Adipose tissue (tissue), 3 donors: ENCODE results near the gene MIEN1. TPM values are rescaled to one million over a fixed set of nuclear protein-coding genes. Genes with fewer than 3 reads are reported as not detected.

Experiments used
- H3K27ac ChIP-seq: one replicate; pipeline ENCODE4 v1.5.1; 2013; ENCODE audit warnings: low read depth, low read length
- WGBS, 3 donors: extraction: QIAGEN DNeasy Blood & Tissue Kit; methylation state at CpG; one replicate each; pipeline ENCODE4 v1.1.7; 2013; 5-methylcytosine and 5-hydroxymethylcytosine counted together
- polyA plus RNA-seq, 3 donors: library from polyadenylated mRNA; stranded (reverse); fragments of 200-250 nt; gene quantifications; one replicate each; pipeline ENCODE4 v1.2.3, GENCODE V29; 2013
- donor health status: healthy with polysubstance abuse.
- donor health status: Bipolar disorder and iron deficiency.
- donor health status: healthy.

The MIEN1 gene
- polyA plus RNA-seq, 3 donors = 43.2 to 79.4 (median 45.4) TPM

DNA sequence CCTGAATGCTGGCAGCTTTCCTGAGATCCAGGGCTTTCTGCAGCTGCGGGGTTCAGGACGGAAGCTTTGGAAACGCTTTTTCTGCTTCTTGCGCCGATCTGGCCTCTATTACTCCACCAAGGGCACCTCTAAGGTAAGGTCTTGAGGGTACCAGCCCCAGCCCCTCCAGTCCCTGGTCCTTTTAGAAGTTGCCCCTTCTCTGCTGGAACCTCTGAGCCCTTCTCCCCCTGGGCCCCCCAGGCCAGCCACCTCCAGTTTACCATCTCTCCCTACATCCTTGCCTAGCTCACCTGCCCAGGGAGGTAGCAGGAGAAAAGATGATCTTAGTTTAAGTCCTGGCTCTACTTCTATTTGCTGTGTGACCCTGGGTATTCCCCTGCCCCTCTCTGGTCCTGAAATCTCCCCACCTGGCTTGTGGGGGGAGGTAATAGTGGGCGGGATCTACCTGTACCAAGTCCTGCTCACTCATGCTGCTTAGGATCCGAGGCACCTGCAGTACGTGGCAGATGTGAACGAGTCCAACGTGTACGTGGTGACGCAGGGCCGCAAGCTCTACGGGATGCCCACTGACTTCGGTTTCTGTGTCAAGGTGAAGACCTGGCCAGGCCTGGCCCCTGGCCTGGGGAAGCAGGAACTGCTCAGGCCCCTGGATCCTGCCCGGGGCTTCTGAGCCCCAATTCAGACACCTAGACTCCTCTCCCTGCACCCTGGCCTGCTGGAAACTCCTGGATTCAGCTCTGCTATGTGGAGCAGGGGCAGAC lies 13.9 kb upstream of the MIEN1 start:
- 82 to 88% (median 84%) methylated on average over 16 of the region's 16 CpGs for WGBS, 3 donors

DNA sequence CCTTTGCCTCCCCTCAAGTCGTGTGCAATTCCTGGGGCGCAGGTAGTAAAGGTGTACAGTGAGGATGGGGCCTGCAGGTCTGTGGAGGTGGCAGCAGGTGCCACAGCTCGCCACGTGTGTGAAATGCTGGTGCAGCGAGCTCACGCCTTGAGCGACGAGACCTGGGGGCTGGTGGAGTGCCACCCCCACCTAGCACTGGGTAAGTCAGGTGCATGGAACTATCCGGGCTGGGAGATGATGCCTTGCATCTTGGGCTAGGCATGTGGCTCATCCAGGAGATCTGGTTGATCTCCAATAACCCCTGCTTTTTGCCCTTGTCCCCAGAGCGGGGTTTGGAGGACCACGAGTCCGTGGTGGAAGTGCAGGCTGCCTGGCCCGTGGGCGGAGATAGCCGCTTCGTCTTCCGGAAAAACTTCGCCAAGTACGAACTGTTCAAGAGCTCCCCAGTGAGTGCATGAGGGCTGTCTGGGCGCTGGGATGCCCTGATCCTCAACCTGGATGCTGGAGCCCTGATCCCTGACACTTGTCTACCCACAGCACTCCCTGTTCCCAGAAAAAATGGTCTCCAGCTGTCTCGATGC lies 12.6 kb upstream of the MIEN1 start:
- WGBS, 3 donors = 73 to 85% (median 81%) methylated on average over 21 of the region's 21 CpGs

More for the DNA sequence above, 13.9 kb upstream of the MIEN1 start:
- no peak overlapping the region for H3K27ac ChIP-seq

DNA sequence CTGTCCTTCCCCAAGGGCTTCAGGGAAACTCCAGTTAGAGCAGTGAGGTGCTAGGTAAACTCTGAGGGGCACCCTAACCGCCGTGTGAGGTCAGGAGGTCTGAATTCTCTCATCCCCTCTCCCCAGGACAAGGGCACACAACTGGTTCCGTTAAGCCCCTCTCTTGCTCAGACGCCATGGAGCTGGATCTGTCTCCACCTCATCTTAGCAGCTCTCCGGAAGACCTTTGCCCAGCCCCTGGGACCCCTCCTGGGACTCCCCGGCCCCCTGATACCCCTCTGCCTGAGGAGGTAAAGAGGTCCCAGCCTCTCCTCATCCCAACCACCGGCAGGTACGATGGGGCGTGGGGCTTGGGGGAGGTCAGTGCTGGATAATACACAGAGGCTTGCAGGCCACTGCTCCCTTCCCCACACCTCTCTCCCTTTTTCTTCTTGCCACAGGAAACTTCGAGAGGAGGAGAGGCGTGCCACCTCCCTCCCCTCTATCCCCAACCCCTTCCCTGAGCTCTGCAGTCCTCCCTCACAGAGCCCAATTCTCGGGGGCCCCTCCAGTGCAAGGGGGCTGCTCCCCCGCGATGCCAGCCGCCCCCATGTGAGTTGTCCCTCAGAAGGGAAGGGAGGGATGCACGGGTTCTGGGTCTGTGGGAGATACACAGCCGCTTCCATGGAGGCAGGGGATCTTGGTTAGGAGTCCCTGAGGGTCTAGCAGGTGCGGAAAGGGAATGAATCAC lies 12.0 kb upstream of the MIEN1 start:
- H3K27ac ChIP-seq = no peak overlapping the region
- WGBS, 3 donors = 80 to 82% (median 80%) methylated on average over 18 of the region's 18 CpGs

More for the DNA sequence above, 12.6 kb upstream of the MIEN1 start:
- no peak overlapping the region for H3K27ac ChIP-seq

- 23 to 48% (median 44%) methylated on average over 15 to 16 of the region's 16 CpGs for WGBS, 3 donors
Measured at GRCh38 chr17:39740357-39741111, 10.2 kb upstream of the MIEN1 start.

DNA sequence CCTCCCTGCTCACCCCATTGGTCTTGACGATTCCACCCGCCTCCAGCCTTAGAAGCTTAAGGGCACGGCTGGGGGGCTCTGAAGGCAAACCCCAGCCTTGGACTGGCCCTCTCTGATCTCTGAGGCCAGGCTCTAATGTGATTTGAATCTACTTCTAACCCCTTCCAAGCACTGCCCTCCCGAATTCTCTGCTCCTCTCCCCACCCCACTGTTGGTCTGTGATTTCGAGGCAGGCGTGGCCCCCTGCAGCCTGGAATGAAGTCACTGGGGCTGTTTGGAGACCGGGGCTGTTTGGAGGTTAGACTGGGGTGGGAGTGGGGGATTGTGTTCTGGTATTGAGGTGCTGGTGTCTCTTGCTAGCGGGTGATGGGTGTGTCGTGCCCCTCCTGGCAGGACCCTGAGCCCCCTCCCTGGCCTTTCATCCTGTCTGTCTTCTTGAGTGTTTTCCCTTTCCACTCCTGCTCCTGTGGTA lies 9.6 kb upstream of the MIEN1 start:
- WGBS, 3 donors = 19 to 40% (median 34%) methylated on average over 9 of the region's 9 CpGs
- H3K27ac ChIP-seq = no peak overlapping the region

More at GRCh38 chr17:39740357-39741111, 10.2 kb upstream of the MIEN1 start:
- no peak overlapping the region for H3K27ac ChIP-seq

DNA sequence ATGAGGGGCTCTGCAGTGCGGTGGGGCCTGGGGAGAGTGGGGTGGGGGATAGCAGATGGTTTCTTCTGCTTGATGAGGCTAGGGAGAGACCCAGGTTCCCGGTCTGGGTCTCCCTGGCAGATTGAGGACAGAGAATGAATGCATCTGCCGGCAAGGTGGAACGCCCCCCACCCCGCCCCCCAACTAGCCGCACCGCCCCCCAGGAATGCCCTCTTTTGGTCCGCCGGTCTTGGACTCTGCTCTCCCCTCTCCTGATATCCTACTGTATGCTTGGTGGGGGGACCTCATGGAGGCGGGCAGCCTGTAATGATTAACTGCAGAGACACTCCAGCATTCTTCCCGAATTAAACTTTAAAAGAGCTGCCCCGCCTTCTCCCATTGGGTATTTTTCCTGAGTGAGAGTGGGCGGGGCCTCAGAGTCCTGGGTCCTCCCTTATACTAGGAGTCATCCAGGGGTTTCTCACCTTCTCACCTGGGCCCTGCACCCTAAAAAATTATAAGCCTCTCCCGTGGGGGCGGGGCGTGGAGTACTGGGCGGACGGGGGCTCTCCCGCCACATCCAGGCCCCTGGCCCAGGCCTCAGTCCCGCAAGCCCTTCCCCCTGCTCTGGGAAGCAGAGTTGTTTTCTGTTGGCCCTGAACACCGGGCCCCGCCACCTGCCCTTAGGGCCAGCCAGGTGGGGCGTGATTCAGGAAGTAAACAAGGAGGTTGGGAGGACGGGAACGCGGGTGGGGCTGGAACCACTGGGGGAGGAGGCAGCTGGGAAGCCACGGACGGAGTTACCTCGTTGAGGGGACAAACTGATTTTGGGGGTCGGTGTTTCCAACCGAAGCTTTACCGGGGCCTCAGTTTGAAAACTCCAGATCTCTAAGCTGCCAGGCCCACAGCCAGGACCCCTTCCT lies 8.9 kb upstream of the MIEN1 start:
- no peak overlapping the region for H3K27ac ChIP-seq
- WGBS, 3 donors = 2 to 9% (median 7%) methylated on average over 30 to 32 of the region's 32 CpGs

DNA sequence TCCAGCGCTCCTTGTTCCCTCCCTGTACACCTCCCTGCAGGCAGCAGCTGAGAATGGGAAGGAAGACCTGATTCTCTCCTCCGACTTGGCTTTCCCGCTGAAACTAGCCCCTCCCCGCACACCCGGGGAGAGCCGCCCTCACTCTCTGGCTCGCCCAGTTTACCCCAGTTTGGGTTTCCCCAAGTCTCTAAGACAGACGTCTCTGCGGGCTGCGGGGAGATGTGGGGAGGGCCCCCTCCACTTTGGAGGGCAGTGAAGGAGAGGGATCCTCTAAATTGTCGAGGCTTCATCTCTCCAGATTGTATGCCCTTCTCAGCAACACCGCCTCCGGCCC lies 8.2 kb upstream of the MIEN1 start:
- no peak overlapping the region for H3K27ac ChIP-seq
- 1 to 2% (median 1%) methylated on average over 13 of the region's 13 CpGs for WGBS, 3 donors

DNA sequence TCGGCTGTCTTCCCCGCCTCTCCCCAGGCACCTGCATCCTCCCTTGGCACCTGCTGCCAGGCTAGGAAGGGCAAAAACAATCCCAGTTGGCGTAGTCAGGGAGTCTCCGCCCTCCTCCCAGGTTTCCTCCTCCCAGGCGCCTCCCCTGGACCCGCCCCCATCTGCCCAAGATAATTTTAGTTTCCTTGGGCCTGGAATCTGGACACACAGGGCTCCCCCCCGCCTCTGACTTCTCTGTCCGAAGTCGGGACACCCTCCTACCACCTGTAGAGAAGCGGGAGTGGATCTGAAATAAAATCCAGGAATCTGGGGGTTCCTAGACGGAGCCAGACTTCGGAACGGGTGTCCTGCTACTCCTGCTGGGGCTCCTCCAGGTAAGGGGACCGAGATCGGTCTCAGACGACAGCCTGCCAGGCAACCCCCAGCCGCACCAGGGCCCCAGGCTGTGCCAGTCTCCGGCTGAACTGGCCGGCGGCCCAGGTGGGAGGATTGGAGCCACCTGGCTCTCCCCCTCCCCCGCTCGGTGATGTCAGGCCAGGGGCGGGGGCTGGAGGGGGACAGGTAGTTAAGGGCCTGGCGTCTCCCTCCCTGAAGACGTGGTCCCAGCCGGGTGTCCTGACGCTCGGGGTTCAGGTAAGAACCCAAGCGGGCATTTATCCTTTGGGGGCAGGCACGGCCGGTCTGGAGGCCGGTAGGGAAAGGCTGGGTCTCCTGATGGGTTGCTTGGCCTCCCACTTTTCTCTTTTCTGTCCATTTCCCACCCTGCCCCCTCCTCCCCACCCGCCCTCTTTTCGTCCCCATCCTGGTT lies 7.6 kb upstream of the MIEN1 start, which contains the start of gene GRB7:
Gene GRB7, plus strand, starts transcription at position 179 of the 808 bp plus-strand sequence. CDS start 4,364 bp downstream, outside the sequence.
- WGBS, 3 donors = 2 to 9% (median 8%) methylated on average over 30 to 34 of the region's 34 CpGs
- no peak within 1 kb of the TSS for H3K27ac ChIP-seq

DNA sequence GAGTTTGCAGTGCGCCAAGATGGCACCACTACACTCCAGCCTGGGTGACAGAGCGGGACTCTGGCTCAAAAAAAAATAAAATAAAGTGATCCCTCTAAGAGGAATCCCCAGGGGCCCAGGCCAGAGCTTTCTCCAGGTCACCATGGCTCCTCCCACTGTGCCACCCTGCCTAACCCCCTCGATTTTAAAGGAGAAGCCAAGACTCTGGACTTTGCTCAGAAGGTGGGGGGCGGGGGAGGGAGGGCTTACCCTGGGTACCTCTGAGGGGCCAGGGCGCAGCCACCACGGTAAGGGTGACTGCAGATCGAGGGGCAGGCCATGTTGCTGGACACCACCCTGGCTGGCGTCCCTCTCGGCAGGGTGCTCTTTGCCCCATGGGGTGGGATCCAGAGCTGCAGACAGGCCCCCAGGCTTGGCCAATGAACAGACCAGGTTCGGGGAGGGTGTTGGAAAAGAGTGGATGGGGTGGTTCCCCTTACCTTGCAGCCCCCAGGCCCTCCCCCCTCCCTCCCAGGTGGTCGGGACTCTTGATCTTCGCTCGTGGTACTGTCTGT lies 7.0 kb upstream of the MIEN1 start:
- H3K27ac ChIP-seq = no peak overlapping the region
- WGBS, 3 donors = 14 to 55% (median 53%) methylated on average over 11 to 13 of the region's 13 CpGs

- no peak overlapping the region for H3K27ac ChIP-seq
- 45 to 81% (median 77%) methylated on average over 10 of the region's 10 CpGs for WGBS, 3 donors
Measured at GRCh38 chr17:39736319-39737165, 6.2 kb upstream of the MIEN1 start.

- 55 to 70% (median 67%) methylated on average over 2 of the region's 2 CpGs for WGBS, 3 donors
- H3K27ac ChIP-seq = no peak overlapping the region
Measured at GRCh38 chr17:39735882-39736281, 5.5 kb upstream of the MIEN1 start.

- 93 to 98% (median 95%) methylated on average over 3 of the region's 3 CpGs for WGBS, 3 donors
- H3K27ac ChIP-seq = no peak overlapping the region
Measured at GRCh38 chr17:39732586-39732985, 2.3 kb upstream of the MIEN1 start.

DNA sequence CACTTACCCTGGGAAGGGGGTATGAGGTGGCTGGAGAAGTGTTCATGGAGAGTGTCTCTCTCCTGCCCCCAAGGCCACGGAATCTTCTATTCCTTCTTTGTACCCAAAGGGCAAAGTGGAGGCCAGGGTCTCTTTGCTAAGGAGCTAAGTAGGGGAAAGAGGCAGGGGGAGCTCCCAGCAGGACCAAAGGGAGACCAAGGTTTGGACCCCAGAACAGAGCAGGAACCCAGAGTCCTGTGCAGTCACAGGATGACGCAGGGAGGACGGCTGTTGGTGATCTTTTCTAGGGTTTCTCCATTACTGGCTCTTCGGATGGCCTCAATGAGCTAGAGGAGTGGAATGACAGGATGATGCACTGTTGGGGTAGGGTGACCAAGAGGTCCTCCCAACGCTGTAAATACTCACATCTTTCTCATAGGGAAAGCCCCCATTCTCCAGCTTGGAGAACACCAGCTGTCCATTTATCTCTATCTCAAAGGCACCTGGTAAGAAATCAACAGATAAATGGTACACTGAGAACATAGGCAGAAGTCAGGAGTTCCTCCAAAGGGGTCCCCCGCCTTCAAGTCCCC lies 966 bp downstream of the MIEN1 start:
- 72 to 80% (median 73%) methylated on average over 6 of the region's 6 CpGs for WGBS, 3 donors

GRCh38 chr17:39727556-39727955 lies 2.8 kb downstream of the MIEN1 start:
- WGBS, 3 donors = 53 to 76% (median 72%) methylated on average over 10 of the region's 10 CpGs
- H3K27ac ChIP-seq = no peak overlapping the region

More for the DNA sequence above, 966 bp downstream of the MIEN1 start:
- H3K27ac ChIP-seq = no peak overlapping the region

GRCh38 chr17:39726617-39727016 lies 3.7 kb downstream of the MIEN1 start:
- WGBS, 3 donors = 90 to 91% (median 90%) methylated on average over 6 to 9 of the region's 9 CpGs

More at GRCh38 chr17:39726617-39727016, 3.7 kb downstream of the MIEN1 start:
- no peak overlapping the region for H3K27ac ChIP-seq
